ENCODE measurements around the gene SLC17A9. TPM values are rescaled to one million over a fixed set of nuclear protein-coding genes. Genes with fewer than 3 reads are reported as not detected.
A peak's percentile ranks its signal among the peaks of the same experiment; 100 is the strongest.

The SLC17A9 gene
- total and polyA plus RNA-seq, 2 experiments from 2014 or later, result 32.0 to 39.3 TPM

GRCh38 chr20:62962221-62962879 is 9.8 kb downstream of the SLC17A9 start:
- ATAC-seq, result no peak
- peak overlapping the region; percentile 59; the same call in 1 of the 2 replicates for H3K27ac Mint-ChIP-seq

GRCh38 chr20:62962891-62963613 is 10.5 kb downstream of the SLC17A9 start:
- no peak overlapping the region for H3K27ac Mint-ChIP-seq
- H3K4me3 ChIP-seq, result no peak overlapping the region
- no peak for ATAC-seq
- no peaks in the 10 kb centered on the region for H3K27me3 ChIP-seq (ENCODE audit: insufficient read depth)
- no peak overlapping the region for H3K4me2 ChIP-seq
- H2AFZ ChIP-seq, result no peak overlapping the region
- DNase-seq (ENCODE audit: low spot score), result no peak
- H3K4me1 Mint-ChIP-seq, result peaks cover 4% of the 10 kb centered on the region; the same call in 2 of the 3 replicates
- peaks cover 4% of the 10 kb centered on the region for H3K27me3 Mint-ChIP-seq (ENCODE audit: insufficient read depth, low read depth, poor library complexity)
- no peaks in the 10 kb centered on the region for H3K36me3 ChIP-seq (ENCODE audit: insufficient read depth)
- no peaks in the 10 kb centered on the region; the same call in 1 of the 2 replicates for H3F3A ChIP-seq (replicated peaks; ENCODE audit: low read depth)
- no peaks in the 10 kb centered on the region for H3K79me2 ChIP-seq (replicated peaks; ENCODE audit: insufficient read depth)
- H3K9me2 ChIP-seq (ENCODE audit: insufficient read depth), result no peaks in the 10 kb centered on the region
- no peak overlapping the region for H3K4me3 Mint-ChIP-seq
- no peaks in the 10 kb centered on the region for H3K4me1 ChIP-seq (ENCODE audit: insufficient read depth)
- no peaks in the 10 kb centered on the region for H3K9me3 Mint-ChIP-seq
- H3K27ac ChIP-seq (ENCODE audit: low read depth), result no peak overlapping the region
- peaks cover 2% of the 10 kb centered on the region; the same call in 2 of the 3 replicates for H3K36me3 Mint-ChIP-seq (ENCODE audit: low read depth)
- H4K20me1 ChIP-seq (replicated peaks; ENCODE audit: insufficient read depth), result no peaks in the 10 kb centered on the region
- TF ChIP-seq REST (IDR thresholded peaks at IDR 0.05; ENCODE audit: unreplicated experiment), result no peak
- TF ChIP-seq STAT1 (IDR thresholded peaks at IDR 0.05; ENCODE audit: unreplicated experiment), result no peak

More at GRCh38 chr20:62962221-62962879, 9.8 kb downstream of the SLC17A9 start:
- H3K36me3 ChIP-seq (ENCODE audit: insufficient read depth), result no peaks in the 10 kb centered on the region
- 0 out of 2 replicates have a peak overlapping the region, but pooled peaks have one; percentile 66 for H3K27ac ChIP-seq (ENCODE audit: low read depth)
- no peak overlapping the region for H2AFZ ChIP-seq
- Mint-ChIP-seq H3K9me3 (no peaks in the 10 kb centered on the region), H3K4me3 (no peak overlapping the region), H3K36me3 (ENCODE audit: low read depth) (peaks cover 8% of the 10 kb centered on the region; the same call in 2 of the 3 replicates), H3K4me1 (peaks cover 4% of the 10 kb centered on the region; the same call in 2 of the 3 replicates), H3K27me3 (ENCODE audit: insufficient read depth, low read depth, poor library complexity) (peaks cover 4% of the 10 kb centered on the region)
- no peak for TF ChIP-seq ETS1 (IDR thresholded peaks at IDR 0.05)
- no peak for TF ChIP-seq ZNF114 (CRISPR knock-in tag; IDR thresholded peaks at IDR 0.05)
- no peak for TF ChIP-seq CREB1 (CRISPR knock-in tag; IDR thresholded peaks at IDR 0.05; ENCODE audit: low read depth)
- no peak for TF ChIP-seq STAT1 (IDR thresholded peaks at IDR 0.05; ENCODE audit: unreplicated experiment)
- no peak for TF ChIP-seq CTCF (conservative IDR thresholded peaks at IDR 0.05; ENCODE audit: low read depth in 2 of 2)
- DNase-seq (ENCODE audit: low spot score), result no peak
- no peak overlapping the region for H3K4me3 ChIP-seq
- H3K4me2 ChIP-seq, result no peak overlapping the region
- H4K20me1 ChIP-seq (replicated peaks; ENCODE audit: insufficient read depth), result no peaks in the 10 kb centered on the region
- no peaks in the 10 kb centered on the region for H3K27me3 ChIP-seq (ENCODE audit: insufficient read depth)
- H3K79me2 ChIP-seq (replicated peaks; ENCODE audit: insufficient read depth), result no peaks in the 10 kb centered on the region
- no peaks in the 10 kb centered on the region for H3K4me1 ChIP-seq (ENCODE audit: insufficient read depth)
- H3K9me2 ChIP-seq (ENCODE audit: insufficient read depth), result no peaks in the 10 kb centered on the region
- no peaks in the 10 kb centered on the region; the same call in 1 of the 2 replicates for H3F3A ChIP-seq (replicated peaks; ENCODE audit: low read depth)
